HG03575 (cell line): ENCODE measurements around the gene OPCML.

ENCODE experiments used
- ATAC-seq: cut with Tn5 transposase; IDR thresholded peaks from one replicate; pipeline ENCODE4 v1.9.1; 2021; ENCODE audit not compliant: unreplicated experiment, insufficient number of reproducible peaks, low FRiP score; ENCODE audit errors: extremely low read depth

Gene OPCML

DNA sequence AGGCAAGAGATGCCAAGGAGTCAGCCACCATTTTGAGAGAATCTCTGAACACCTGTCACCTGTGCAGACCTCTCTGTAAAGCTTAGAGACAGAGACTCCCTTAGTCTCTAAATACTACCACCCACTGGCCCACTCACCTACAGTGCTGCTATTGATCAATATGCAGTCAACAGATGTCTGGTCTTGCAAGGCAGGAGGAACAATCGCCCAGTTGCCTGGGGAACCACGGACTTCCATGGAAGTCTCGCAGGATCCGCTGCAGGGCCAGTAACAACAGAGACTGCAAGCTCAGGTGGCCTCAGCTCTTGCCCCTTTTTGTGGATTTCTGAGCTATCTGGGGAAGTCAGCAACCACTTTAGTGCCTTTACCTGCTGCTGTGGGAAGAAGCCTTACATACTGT lies 195.1 kb downstream of the OPCML start:
- ATAC-seq, result no peak

DNA sequence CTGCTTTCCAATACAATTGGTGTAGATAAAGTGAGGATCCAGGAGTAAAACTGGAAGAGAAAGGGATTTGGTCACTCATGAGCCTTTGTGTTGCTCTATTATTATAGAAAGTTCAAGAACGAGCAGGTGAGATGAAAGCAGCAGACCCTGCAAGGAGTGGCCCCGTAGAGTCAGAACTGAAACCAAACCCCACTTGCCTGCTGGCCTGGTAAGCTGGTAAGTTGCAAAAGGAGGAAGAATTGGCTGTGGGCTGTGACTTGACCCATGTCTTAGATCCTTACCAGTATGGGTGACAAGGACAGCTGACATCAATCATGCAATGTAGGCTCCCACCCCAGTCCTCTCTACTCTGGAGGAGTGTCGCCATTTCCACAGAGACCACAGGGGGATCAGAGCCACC lies 201.3 kb downstream of the OPCML start:
- ATAC-seq, result no peak

DNA sequence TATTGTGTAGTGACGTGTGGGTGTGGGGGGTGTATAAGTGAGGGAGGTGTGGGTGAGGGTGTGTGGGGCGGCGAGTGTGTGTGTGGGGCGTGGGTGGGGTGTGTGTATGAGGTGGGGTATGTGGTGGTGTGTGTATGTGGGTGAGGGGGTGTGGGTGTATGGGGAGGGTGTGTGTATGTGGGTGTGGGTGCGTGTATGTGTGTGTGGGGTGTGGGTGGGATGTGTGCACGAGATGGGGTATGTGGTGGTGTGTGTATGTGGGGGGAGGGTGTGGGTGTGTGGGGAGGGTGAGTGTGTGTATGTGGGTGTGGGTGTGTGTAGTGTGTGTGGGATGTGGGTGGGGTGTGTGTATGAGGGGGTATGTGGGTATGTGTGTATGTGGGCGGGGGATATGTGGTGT lies 205.5 kb downstream of the OPCML start:
- ATAC-seq, result no peak

DNA sequence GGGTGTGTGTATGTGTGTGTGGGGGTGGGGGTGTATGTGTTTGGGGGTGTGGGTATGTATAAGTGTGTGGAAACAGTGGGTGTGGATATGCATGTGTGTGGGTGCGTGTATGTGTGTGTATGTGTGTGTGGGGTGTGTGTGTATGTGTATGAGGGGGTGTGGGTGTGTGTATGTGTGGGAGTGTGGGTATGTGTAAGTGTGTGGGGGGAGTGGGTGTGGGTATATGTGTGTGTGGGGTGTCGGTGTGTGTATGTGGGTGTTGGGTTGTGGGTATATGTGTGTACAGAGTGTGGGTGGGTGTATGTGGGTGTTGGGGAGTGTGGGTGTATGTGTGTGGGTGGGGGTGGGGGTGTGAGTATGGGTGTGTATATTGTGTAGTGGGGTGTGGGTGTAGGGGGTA lies 206.0 kb downstream of the OPCML start:
- no peak for ATAC-seq

GRCh38 chr11:133325711-133326110 lies 206.6 kb downstream of the OPCML start:
- no peak for ATAC-seq

GRCh38 chr11:133323354-133323753 lies 208.9 kb downstream of the OPCML start:
- no peak for ATAC-seq

GRCh38 chr11:133318221-133318620 lies 214.1 kb downstream of the OPCML start:
- no peak for ATAC-seq

- no peak for ATAC-seq
These were observed 221.1 kb downstream of the OPCML start for GRCh38 chr11:133311230-133311629.

GRCh38 chr11:133306019-133306418 lies 226.3 kb downstream of the OPCML start:
- ATAC-seq, result no peak

DNA sequence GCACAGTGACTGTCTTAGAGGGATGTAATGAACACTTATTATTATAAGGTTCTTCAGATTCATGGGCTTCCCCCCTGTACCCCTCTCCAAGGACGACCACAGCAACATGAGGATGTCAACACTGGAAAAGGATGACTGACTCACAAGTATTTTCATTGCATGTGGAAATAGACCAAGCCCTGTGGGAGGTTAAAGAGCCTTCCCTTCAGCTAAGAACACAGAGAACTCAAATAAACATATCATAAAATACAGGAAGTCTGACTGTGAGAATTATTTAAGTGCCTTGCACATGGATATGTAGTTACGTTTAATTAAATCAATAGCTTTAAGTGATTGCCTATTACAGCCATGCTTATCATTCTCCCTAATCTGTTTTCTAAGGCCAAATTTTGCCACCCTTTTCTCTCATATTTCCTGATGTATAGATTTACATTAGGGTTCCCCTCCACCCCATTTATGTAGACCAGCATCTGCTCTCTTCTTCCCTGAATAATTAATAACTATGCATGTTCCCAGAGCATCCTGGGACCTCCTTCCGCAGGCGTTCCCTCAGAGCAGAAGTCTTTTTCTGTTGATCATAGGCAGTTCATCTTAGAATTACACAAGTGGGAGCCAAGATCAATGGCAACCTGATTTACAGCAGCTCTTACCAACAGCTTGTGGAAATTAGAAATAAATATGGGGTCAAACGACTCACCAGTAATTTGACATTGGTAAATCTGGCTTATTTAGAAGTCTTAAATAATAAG lies 226.9 kb downstream of the OPCML start:
- ATAC-seq, result no peak

GRCh38 chr11:133303262-133303661 lies 229.0 kb downstream of the OPCML start:
- no peak for ATAC-seq

DNA sequence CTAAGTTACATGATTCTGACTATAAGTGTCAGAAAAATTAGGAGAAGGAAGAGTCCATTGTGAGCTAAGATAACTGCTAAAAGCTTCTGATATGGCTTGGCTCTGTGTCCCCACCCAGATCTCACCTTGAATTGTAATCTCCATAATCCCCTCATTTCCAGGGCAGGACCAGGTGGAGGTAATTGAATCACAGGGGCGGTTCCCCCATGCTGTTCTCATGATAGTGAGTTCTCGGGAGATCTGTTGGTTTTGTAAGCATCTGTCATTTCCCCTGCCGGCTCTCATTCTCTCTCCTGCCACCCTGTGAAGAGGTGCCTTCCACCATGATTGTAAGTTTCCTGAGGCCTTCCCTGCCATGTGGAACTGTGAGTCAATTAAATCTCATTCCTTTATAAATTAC lies 230.2 kb downstream of the OPCML start:
- no peak for ATAC-seq

DNA sequence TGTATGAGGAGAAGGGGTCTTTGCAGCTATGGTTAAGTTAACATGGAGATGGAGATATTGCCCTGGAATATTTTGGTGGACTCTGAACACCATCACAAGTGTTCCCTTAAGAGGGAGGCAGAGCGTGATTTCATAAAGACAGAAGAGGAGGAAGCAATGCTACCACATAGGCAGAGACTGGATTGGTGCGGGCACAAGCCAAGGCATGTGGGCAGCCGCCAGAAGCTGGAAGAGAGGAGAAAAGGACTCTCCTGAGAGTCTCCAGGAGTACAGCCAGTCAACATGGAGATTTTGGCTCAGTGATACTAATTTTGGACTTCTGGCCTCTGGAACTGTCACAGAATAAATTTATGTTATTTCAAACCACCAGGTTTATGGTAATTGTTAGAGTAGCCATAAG lies 231.6 kb downstream of the OPCML start:
- ATAC-seq, result no peak

GRCh38 chr11:133291780-133292179 lies 240.5 kb downstream of the OPCML start:
- no peak for ATAC-seq

- ATAC-seq, result no peak
These were observed 246.9 kb downstream of the OPCML start for GRCh38 chr11:133285359-133285758.

GRCh38 chr11:133284156-133284555 lies 248.1 kb downstream of the OPCML start:
- no peak for ATAC-seq

GRCh38 chr11:133277886-133278285 lies 254.4 kb downstream of the OPCML start:
- no peak for ATAC-seq

DNA sequence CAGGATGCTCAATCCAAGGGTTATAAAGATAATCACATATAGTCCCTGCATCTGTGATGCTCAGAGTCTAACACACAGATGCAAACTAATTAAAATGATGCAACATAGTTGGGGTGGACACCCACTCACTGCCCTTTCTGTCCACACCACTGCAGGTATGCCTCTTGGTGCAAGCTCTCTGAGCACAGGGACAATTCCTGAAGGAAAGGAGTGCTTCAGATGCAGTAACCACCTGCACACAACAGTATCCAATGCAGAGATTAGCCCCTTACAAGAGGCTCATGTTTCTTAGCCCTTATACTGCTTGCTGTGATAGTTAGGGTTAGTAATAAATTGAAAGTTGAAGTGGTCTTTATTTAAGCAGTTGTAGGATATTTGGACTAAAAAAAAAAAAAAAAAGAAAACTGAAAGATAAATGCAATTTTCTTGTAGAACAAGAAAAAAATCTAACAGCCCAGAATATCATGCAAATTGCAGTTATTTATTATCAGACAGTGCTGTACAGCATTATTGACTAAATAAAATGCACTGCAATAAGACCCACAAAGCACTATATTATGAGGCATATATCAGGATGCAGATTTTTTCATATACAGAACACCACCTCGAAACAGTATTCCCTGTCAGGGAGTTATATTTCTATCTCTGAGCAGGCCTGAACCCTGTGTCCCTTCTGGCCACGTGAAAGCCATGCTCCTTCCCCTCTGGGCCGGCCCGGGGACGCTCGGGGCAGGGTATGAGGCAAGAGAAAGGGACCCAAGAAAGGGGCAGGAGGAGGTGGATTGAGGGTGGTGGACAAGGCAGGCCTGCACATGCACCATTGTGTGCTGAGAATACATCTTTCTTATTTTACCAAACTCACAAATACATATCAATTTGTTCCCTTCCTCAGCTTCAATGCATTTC lies 260.2 kb downstream of the OPCML start:
- ATAC-seq, result no peak

DNA sequence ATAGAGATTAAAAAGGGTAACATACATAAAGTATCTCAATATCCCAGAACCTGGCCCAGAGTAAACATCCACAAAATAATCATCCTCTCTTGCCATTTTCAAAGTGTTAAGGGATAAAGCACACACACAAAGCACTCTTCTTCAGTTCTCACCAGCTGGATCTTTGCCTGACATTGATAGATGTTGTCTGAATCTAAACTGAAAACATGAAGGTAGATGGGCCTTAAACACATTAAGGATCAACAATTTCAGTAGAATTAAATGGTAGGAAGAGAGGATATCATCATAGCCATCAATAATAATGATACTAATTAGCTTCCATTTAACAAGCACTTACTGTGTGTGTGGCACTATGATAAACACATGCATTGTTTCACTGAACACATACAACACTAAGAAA lies 261.1 kb downstream of the OPCML start:
- no peak for ATAC-seq

GRCh38 chr11:133269267-133269666 lies 263.0 kb downstream of the OPCML start:
- ATAC-seq, result peak; percentile 95
